ENCODE measurements around the gene ATP6V1G3. TPM values are rescaled to one million over a fixed set of nuclear protein-coding genes. Genes with fewer than 3 reads are reported as not detected.
"Not testable (repeated sequence)": the region's sequence is repeated elsewhere in the genome, so short reads cannot be mapped to it uniquely, and the experiment has no call there.

Gene ATP6V1G3
- total and polyA plus RNA-seq, 9 of the 15 experiments (the other 6 are each of a cell fraction or from before 2014, with no cell fraction given) = 0.32 TPM; not detected in 8

DNA sequence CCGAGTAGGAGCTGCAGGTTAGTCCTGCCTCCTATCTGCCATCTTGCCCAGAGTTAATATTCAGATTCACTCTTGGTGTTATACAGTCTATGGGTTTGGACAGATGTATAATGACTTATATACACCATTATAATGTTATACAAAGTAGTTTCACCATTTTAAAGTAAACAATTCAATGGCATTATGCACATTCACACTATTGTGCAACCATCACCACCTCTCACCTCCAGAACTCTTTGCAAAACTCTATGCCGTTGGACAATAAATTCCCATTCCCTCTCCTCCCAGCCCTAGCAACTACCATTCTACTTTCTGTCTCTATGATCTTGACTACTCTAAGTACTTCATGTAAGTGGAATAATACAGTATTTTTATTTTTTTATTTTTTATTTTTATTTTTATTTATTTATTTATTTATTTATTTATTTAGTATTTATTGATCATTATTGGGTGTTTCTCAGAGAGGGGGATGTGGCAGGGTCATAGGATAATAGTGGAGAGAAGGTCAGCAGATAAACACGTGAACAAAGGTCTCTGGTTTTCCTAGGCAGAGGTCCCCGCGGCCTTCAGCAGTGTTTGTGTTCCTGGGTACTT lies 42.8 kb upstream of the ATP6V1G3 start:
- FAIRE-seq; CTCF ChIA-PET (ENCODE audit: low intra/inter-chr PET ratio): not testable (repeated sequence)

DNA sequence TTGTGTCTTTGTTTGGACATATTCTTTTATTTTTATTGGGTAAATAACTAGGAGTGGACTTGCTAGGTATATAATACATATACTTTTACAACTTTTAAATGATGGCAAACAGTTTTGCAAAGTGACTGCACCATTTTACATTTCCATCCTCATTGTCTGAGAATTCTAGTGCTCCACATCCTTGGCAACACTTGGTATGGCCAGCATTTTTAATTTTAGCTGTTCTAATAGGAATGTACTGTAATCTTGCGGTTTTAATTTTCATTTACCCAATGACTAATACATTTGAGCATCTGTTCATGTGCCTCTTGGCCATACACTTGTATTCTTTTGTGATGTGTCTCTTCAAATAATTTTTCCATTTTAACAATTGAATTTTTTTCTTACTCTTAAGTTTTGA lies 37.0 kb upstream of the ATP6V1G3 start:
- Histone ChIP-seq H4K20me1 (replicated peaks; ENCODE audit: control insufficient read depth, insufficient read depth, low read length) (no peaks in the 10 kb centered on the region), H2AFZ (ENCODE audit: low read depth, low read length) (no peak overlapping the region), H3K79me2 (ENCODE audit: control insufficient read depth, insufficient read depth, low read length) (no peaks in the 10 kb centered on the region), H3K4me2 (ENCODE audit: insufficient read depth, low read length) (no peak overlapping the region), H3K4me3 (no peak overlapping the region), H3K9me3 (replicated peaks; ENCODE audit: control insufficient read depth, insufficient read depth, low read depth, low read length) (0 out of 2 replicates have a peak, but pooled peaks cover 3% of the 10 kb centered on the region), H3K9me1 (ENCODE audit: control insufficient read depth, insufficient read depth, low read length) (no peaks in the 10 kb centered on the region), H3K4me1 (replicated peaks in 1 of 2; ENCODE audit: control insufficient read depth in 2 of 2, insufficient read depth in 2 of 2, low read length in 2 of 2) (no peaks in the 10 kb centered on the region), H3K36me3 (ENCODE audit: control insufficient read depth, insufficient read depth, low read length) (no peaks in the 10 kb centered on the region), H3K27me3 (ENCODE audit: control insufficient read depth in 2 of 2, insufficient read depth in 2 of 2, low read length in 2 of 2) (no peaks in the 10 kb centered on the region), H3K27ac (ENCODE audit: extremely low read depth, low read depth, low read length) (no peak overlapping the region), H3K9ac (ENCODE audit: insufficient read depth in 1 of 2, low read depth in 2 of 2, low read length in 2 of 2) (no peak overlapping the region)
- DNase-seq (ENCODE audit: extremely low read depth in 1 of 4, low spot score in 3 of 4) = no peak
- ChIA-PET CTCF (ENCODE audit: low intra/inter-chr PET ratio) (no interaction called here), POLR2A (no interaction called here)
- no peak for ATAC-seq
- in situ Hi-C loops (cut with MboI) (no loop called here), intact Hi-C loops (cut with micrococcal nuclease) (no loop called here)
- no TSS peak for BruUV-seq (replicated peaks)
- no peak for FAIRE-seq
- 57% methylated on average over 1 of the region's 1 CpG for WGBS (ENCODE audit: insufficient coverage, low coverage, missing lambda C conversion rate)
- TF ChIP-seq ELF4 (CRISPR knock-in tag; IDR thresholded peaks at IDR 0.05) (no peak), ZNF23 (CRISPR knock-in tag; IDR thresholded peaks at IDR 0.05) (no peak), ZKSCAN8 (CRISPR knock-in tag; IDR thresholded peaks at IDR 0.05) (no peak), CTBP1 (IDR thresholded peaks at IDR 0.05; ENCODE audit: borderline replicate concordance) (no peak), BRF2 (IDR thresholded peaks at IDR 0.05; ENCODE audit: borderline replicate concordance, insufficient read depth, insufficient read length) (no peak), ZNF57 (CRISPR knock-in tag; IDR thresholded peaks at IDR 0.05) (no peak), NFYB (IDR thresholded peaks at IDR 0.05; ENCODE audit: extremely low read depth, insufficient read length) (no peak), ZNF696 (CRISPR knock-in tag; conservative IDR thresholded peaks at IDR 0.05) (no peak), ZNF274 (IDR thresholded peaks at IDR 0.05; ENCODE audit: borderline replicate concordance, low read depth, low read length) (no peak), ZNF121 (CRISPR knock-in tag; conservative IDR thresholded peaks at IDR 0.05) (no peak), HEY1 (CRISPR knock-in tag; IDR thresholded peaks at IDR 0.05; ENCODE audit: borderline replicate concordance) (no peak), ZNF197 (CRISPR knock-in tag; IDR thresholded peaks at IDR 0.05; ENCODE audit: low read depth) (no peak), ZNF398 (CRISPR knock-in tag; IDR thresholded peaks at IDR 0.05) (no peak)

More for the DNA sequence above, 42.8 kb upstream of the ATP6V1G3 start:
- H3K4me1 ChIP-seq (replicated peaks in 1 of 2; ENCODE audit: control insufficient read depth in 2 of 2, insufficient read depth in 2 of 2, low read length in 2 of 2); in situ Hi-C loops (cut with MboI); H3K27ac ChIP-seq (ENCODE audit: extremely low read depth, low read depth, low read length); POLR2A ChIA-PET; DNase-seq (ENCODE audit: extremely low read depth in 1 of 4, low spot score in 3 of 4); intact Hi-C loops (cut with micrococcal nuclease); H3K9ac ChIP-seq (ENCODE audit: insufficient read depth in 1 of 2, low read depth in 2 of 2, low read length in 2 of 2); H4K20me1 ChIP-seq (replicated peaks; ENCODE audit: control insufficient read depth, insufficient read depth, low read length); H3K9me3 ChIP-seq (replicated peaks; ENCODE audit: control insufficient read depth, insufficient read depth, low read depth, low read length); H3K36me3 ChIP-seq (ENCODE audit: control insufficient read depth, insufficient read depth, low read length); H2AFZ ChIP-seq (ENCODE audit: low read depth, low read length); H3K79me2 ChIP-seq (ENCODE audit: control insufficient read depth, insufficient read depth, low read length); H3K4me3 ChIP-seq; H3K9me1 ChIP-seq (ENCODE audit: control insufficient read depth, insufficient read depth, low read length); H3K27me3 ChIP-seq (ENCODE audit: control insufficient read depth in 2 of 2, insufficient read depth in 2 of 2, low read length in 2 of 2); ATAC-seq; H3K4me2 ChIP-seq (ENCODE audit: insufficient read depth, low read length); BruUV-seq (replicated peaks); TF ChIP-seq CEBPG (CRISPR knock-in tag; IDR thresholded peaks at IDR 0.05): not testable (repeated sequence)
- WGBS (ENCODE audit: insufficient coverage, low coverage, missing lambda C conversion rate) = 51% methylated on average over 4 of the region's 5 CpGs
- TF ChIP-seq CEBPB (tag; IDR thresholded peaks at IDR 0.05) (peak; percentile 63), CEBPG (tag; conservative IDR thresholded peaks at IDR 0.05 in 1 of 2, IDR thresholded peaks at IDR 0.05 in 1 of 2) (0 out of 4 replicates have a peak, but pooled peaks have one; percentile 18 to 32)

Measured in K562 (cell line).